ENCODE results near the gene FSD1L. TPM values are rescaled to one million over a fixed set of nuclear protein-coding genes. Genes with fewer than 3 reads are reported as not detected.

Gene FSD1L
- total RNA-seq, 2 experiments from 2014 or later = 8.1 TPM

GRCh38 chr9:105468875-105469274, 21.0 kb downstream of the FSD1L start:
- no peaks in the 10 kb centered on the region for H3K9me3 Mint-ChIP-seq
- no peak for DNase-seq
- POLR2A ChIA-PET = no interaction called here

GRCh38 chr9:105473221-105473620, 25.4 kb downstream of the FSD1L start:
- no peaks in the 10 kb centered on the region for H3K27me3 Mint-ChIP-seq
- H3K4me1 Mint-ChIP-seq = no peaks in the 10 kb centered on the region
- H3K9me3 Mint-ChIP-seq = no peaks in the 10 kb centered on the region
- H3K36me3 Mint-ChIP-seq (ENCODE audit: low read depth) = peaks cover 5% of the 10 kb centered on the region
- no peak for DNase-seq
- ChIA-PET CTCF (interaction anchor here (1.2 kb wide), 1 partner anchor 11 kb away, joined by 3 read pairs; no protein-coding TSS in a partner anchor), POLR2A (no interaction called here)
- H3K4me3 Mint-ChIP-seq = no peak overlapping the region
- H3K27ac Mint-ChIP-seq = no peak overlapping the region

More at GRCh38 chr9:105468875-105469274, 21.0 kb downstream of the FSD1L start:
- no peaks in the 10 kb centered on the region for H3K4me1 Mint-ChIP-seq
- H3K27me3 Mint-ChIP-seq = no peaks in the 10 kb centered on the region
- H3K4me3 Mint-ChIP-seq = no peak overlapping the region
- peaks cover 24% of the 10 kb centered on the region for H3K36me3 Mint-ChIP-seq (ENCODE audit: low read depth)
- no peak overlapping the region for H3K27ac Mint-ChIP-seq
- CTCF ChIA-PET = no interaction called here

GRCh38 chr9:105475302-105475701, 27.5 kb downstream of the FSD1L start:
- no peak overlapping the region for H3K27ac Mint-ChIP-seq
- H3K4me3 Mint-ChIP-seq = no peak overlapping the region
- no peak for DNase-seq
- no peaks in the 10 kb centered on the region for H3K4me1 Mint-ChIP-seq
- H3K27me3 Mint-ChIP-seq = no peaks in the 10 kb centered on the region
- H3K36me3 Mint-ChIP-seq (ENCODE audit: low read depth) = peaks cover 2% of the 10 kb centered on the region
- H3K9me3 Mint-ChIP-seq = no peaks in the 10 kb centered on the region
- ChIA-PET POLR2A (no interaction called here), CTCF (no interaction called here)

GRCh38 chr9:105479846-105480245, 32.0 kb downstream of the FSD1L start:
- ChIA-PET CTCF (no interaction called here), POLR2A (no interaction called here)
- no peaks in the 10 kb centered on the region for H3K9me3 Mint-ChIP-seq

GRCh38 chr9:105483618-105484017, 35.8 kb downstream of the FSD1L start:
- H3K4me3 Mint-ChIP-seq = no peak overlapping the region
- H3K27ac Mint-ChIP-seq = no peak overlapping the region
- no peaks in the 10 kb centered on the region for H3K9me3 Mint-ChIP-seq
- POLR2A ChIA-PET = no interaction called here
- H3K36me3 Mint-ChIP-seq (ENCODE audit: low read depth) = no peaks in the 10 kb centered on the region
- H3K27me3 Mint-ChIP-seq = no peaks in the 10 kb centered on the region
- no peaks in the 10 kb centered on the region for H3K4me1 Mint-ChIP-seq
- CTCF ChIA-PET = no interaction called here
- DNase-seq = no peak

More at GRCh38 chr9:105479846-105480245, 32.0 kb downstream of the FSD1L start:
- H3K27ac Mint-ChIP-seq = no peak overlapping the region
- H3K4me3 Mint-ChIP-seq = no peak overlapping the region
- no peaks in the 10 kb centered on the region for H3K36me3 Mint-ChIP-seq (ENCODE audit: low read depth)
- no peak for DNase-seq
- no peaks in the 10 kb centered on the region for H3K27me3 Mint-ChIP-seq
- H3K4me1 Mint-ChIP-seq = no peaks in the 10 kb centered on the region

- POLR2A ChIA-PET = no interaction called here
Measured at GRCh38 chr9:105484226-105484625, 36.4 kb downstream of the FSD1L start.

GRCh38 chr9:105485131-105485530, 37.3 kb downstream of the FSD1L start:
- no peak for DNase-seq
- Mint-ChIP-seq H3K36me3 (ENCODE audit: low read depth) (no peaks in the 10 kb centered on the region), H3K9me3 (no peaks in the 10 kb centered on the region), H3K4me1 (no peaks in the 10 kb centered on the region), H3K4me3 (no peak overlapping the region), H3K27me3 (no peaks in the 10 kb centered on the region), H3K27ac (no peak overlapping the region)
- ChIA-PET CTCF (no interaction called here), POLR2A (no interaction called here)

More at GRCh38 chr9:105484226-105484625, 36.4 kb downstream of the FSD1L start:
- DNase-seq = no peak
- H3K36me3 Mint-ChIP-seq (ENCODE audit: low read depth) = no peaks in the 10 kb centered on the region
- H3K27me3 Mint-ChIP-seq = no peaks in the 10 kb centered on the region
- no peaks in the 10 kb centered on the region for H3K9me3 Mint-ChIP-seq
- no peaks in the 10 kb centered on the region for H3K4me1 Mint-ChIP-seq
- H3K27ac Mint-ChIP-seq = no peak overlapping the region
- CTCF ChIA-PET = no interaction called here
- H3K4me3 Mint-ChIP-seq = no peak overlapping the region

GRCh38 chr9:105496826-105497225, 49.0 kb downstream of the FSD1L start:
- Mint-ChIP-seq H3K27ac (no peak overlapping the region), H3K9me3 (no peaks in the 10 kb centered on the region), H3K4me3 (no peak overlapping the region), H3K4me1 (no peaks in the 10 kb centered on the region), H3K36me3 (ENCODE audit: low read depth) (no peaks in the 10 kb centered on the region), H3K27me3 (no peaks in the 10 kb centered on the region)
- ChIA-PET CTCF (no interaction called here), POLR2A (no interaction called here)
- DNase-seq = no peak

GRCh38 chr9:105497704-105498103, 49.9 kb downstream of the FSD1L start:
- no peaks in the 10 kb centered on the region for H3K4me1 Mint-ChIP-seq
- no peaks in the 10 kb centered on the region for H3K36me3 Mint-ChIP-seq (ENCODE audit: low read depth)
- CTCF ChIA-PET = no interaction called here
- no peak for DNase-seq
- no peaks in the 10 kb centered on the region for H3K27me3 Mint-ChIP-seq
- no peaks in the 10 kb centered on the region for H3K9me3 Mint-ChIP-seq
- POLR2A ChIA-PET = no interaction called here
- H3K4me3 Mint-ChIP-seq = no peak overlapping the region
- H3K27ac Mint-ChIP-seq = no peak overlapping the region

- CTCF ChIA-PET = interaction anchor here (0.7 to 0.9 kb wide), 2 partner anchors 11 to 202 kb away, joined by 3 read pairs; no protein-coding TSS in a partner anchor
- DNase-seq = no peak
- Mint-ChIP-seq H3K36me3 (ENCODE audit: low read depth) (peaks cover 2% of the 10 kb centered on the region), H3K4me1 (peaks cover 4% of the 10 kb centered on the region), H3K9me3 (no peaks in the 10 kb centered on the region), H3K27ac (no peak overlapping the region), H3K4me3 (no peak overlapping the region), H3K27me3 (no peaks in the 10 kb centered on the region)
- POLR2A ChIA-PET = no interaction called here
Measured at GRCh38 chr9:105500108-105500766, 52.4 kb downstream of the FSD1L start.

- ChIA-PET POLR2A (no interaction called here), CTCF (no interaction called here)
- Mint-ChIP-seq H3K27ac (no peak overlapping the region), H3K4me1 (peaks cover 4% of the 10 kb centered on the region), H3K4me3 (no peak overlapping the region), H3K36me3 (ENCODE audit: low read depth) (peaks cover 2% of the 10 kb centered on the region), H3K9me3 (no peaks in the 10 kb centered on the region), H3K27me3 (no peaks in the 10 kb centered on the region)
- DNase-seq = no peak
Measured at GRCh38 chr9:105501414-105501813, 53.6 kb downstream of the FSD1L start.

GRCh38 chr9:105502276-105502675, 54.4 kb downstream of the FSD1L start:
- H3K27ac Mint-ChIP-seq = no peak overlapping the region
- ChIA-PET POLR2A (no interaction called here), CTCF (no interaction called here)
- DNase-seq = no peak
- H3K27me3 Mint-ChIP-seq = no peaks in the 10 kb centered on the region
- peaks cover 4% of the 10 kb centered on the region for H3K4me1 Mint-ChIP-seq
- peaks cover 3% of the 10 kb centered on the region for H3K36me3 Mint-ChIP-seq (ENCODE audit: low read depth)
- no peaks in the 10 kb centered on the region for H3K9me3 Mint-ChIP-seq
- no peak overlapping the region for H3K4me3 Mint-ChIP-seq

GRCh38 chr9:105503881-105504280, 56.0 kb downstream of the FSD1L start:
- Mint-ChIP-seq H3K36me3 (ENCODE audit: low read depth) (peaks cover 3% of the 10 kb centered on the region), H3K9me3 (no peaks in the 10 kb centered on the region), H3K27ac (no peak overlapping the region), H3K27me3 (no peaks in the 10 kb centered on the region), H3K4me1 (peaks cover 4% of the 10 kb centered on the region), H3K4me3 (no peak overlapping the region)
- POLR2A ChIA-PET = no interaction called here
- DNase-seq = no peak
- CTCF ChIA-PET = no interaction called here

GRCh38 chr9:105507096-105507790, 59.4 kb downstream of the FSD1L start:
- ChIA-PET CTCF (interaction anchor here (0.6 kb wide), 1 partner anchor 39 kb away, joined by 3 read pairs; no protein-coding TSS in a partner anchor), POLR2A (no interaction called here)
- DNase-seq = no peak
- H3K27ac Mint-ChIP-seq = no peak overlapping the region
- H3K4me3 Mint-ChIP-seq = no peak overlapping the region
- H3K36me3 Mint-ChIP-seq (ENCODE audit: low read depth) = peaks cover 3% of the 10 kb centered on the region
- H3K9me3 Mint-ChIP-seq = no peaks in the 10 kb centered on the region
- H3K27me3 Mint-ChIP-seq = no peaks in the 10 kb centered on the region
- peaks cover 4% of the 10 kb centered on the region for H3K4me1 Mint-ChIP-seq
